ENCODE data around the gene TNP2.
A peak's percentile ranks its signal among the peaks of the same experiment; 100 is the strongest.

The TNP2 gene

DNA sequence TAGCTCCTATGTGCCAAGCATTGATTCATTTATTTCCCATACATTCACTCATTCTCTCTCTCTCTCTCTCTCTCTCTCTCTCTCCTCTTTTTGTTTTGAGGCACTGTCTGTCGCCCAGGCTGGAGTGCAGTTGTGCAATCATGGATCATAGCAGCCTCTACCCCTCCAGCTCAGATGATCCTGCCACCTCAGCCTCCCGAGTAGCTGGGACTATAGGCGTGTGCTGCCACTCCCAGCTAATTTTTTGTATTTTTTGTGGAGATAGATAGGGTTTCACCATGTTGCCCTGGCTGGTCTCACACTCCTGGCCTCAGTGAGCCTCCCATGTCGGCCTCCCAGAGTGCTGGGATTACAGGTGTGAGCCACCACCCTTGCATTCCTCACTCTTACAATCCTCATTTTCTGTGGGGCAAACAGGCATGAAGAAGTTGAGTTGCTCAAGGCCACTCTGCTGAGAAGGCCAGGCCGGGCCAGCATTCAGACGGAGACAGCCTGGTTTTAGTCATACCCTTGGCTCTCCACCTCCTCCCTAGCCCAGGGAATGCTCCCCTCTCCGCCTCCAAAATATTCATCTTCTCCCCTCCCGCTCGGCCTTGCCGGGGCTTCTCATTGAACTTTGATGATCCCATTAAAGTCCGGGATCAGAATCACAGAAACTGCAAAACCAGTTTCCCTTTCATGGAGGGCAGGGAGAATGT is 7.9 kb upstream of the TNP2 start:
- no peak for DNase-seq (ENCODE audit: low read depth)

DNA sequence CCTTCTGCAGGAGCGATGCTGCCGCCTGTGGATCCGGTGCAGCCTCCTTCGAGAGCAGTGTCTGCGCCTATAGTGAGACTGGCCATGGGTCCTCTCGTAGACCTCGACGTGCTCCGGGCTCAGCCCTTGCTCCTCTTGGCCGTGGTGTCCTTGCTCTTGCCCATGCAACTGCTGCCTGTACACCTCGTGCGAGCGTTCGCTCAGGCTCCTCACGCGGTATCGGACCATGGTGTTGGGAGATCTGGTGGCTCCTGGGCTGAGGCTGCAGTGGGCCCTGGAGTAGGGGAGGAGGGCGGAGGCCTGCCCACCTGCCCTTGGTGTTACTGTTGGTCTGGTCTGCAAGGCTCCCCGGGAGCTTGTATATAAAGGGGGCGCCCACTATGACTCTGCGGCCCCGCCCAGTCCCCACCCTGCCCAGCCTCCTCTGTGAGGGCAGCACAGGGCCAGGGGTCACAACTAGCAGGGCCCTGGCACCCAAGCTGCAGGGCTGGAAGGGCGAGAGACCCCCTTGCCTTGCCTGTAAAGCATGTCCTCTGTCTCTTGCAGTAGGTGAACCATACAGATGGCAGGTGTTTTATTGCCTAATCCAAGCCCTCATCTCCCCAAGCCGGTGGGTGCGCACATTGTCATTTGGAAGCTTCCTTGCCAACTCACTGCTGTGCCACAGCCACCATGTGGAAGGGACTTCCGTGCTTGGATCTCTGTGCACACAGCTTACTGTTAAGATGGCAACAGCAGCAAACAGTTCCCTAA is 7.2 kb upstream of the TNP2 start, which contains the start of gene PRM2:
TSS of gene PRM2 (minus strand) at position 338 of the 753 bp plus-strand sequence. CDS start at position 228, 110 bp downstream.
- DNase-seq (ENCODE audit: low read depth), result no peak

DNA sequence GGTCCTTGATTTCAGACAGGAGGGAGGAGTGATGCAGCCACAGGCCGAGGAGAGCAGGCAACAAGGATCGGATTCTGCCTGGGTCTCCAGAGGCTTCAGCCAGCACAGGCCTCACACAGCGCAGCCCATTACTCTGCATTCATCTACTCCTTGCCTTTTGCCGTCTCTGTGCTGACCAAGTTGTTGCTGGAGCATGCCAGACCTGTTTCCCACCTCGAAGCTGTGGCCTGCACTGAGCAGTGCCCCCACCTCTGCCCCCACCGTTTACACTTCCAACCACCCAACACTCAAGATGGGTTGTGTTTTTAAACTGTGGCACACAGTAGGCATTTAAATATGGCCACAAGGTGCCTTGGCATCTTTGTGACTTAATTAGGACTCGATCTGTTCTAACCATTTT is 5.8 kb upstream of the TNP2 start:
- no peak for DNase-seq (ENCODE audit: low read depth)

DNA sequence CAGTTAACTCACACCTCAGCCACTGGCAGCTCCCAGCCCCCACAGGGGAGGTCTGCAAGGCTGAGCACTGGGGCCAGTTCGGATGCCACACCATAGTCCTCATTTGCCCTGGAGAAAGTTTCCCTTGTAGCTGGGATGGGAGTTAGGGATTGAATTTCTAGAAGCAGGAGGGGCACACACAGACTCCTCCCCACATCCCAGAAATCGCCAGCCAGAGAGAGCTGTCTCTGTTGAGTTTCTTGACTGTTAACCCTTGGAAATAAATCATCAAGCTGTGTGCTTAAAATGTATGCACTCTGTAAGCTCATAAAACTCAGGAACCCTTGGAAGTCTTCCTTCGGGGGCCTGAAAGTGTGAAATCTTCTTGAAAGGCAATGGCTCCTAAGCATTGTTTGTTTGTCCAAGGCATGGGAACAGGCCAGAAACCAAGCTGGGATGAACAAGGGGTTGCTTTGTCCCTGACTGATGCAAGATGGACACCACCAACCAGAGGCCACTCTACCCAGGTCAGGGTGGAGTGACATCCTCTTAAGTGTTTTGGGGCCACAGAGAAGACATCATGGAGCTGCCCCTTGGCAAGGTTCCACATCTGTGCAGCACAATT is 4.7 kb upstream of the TNP2 start:
- DNase-seq (ENCODE audit: low read depth), result no peak

GRCh38 chr16:11272921-11273720 is 4.0 kb upstream of the TNP2 start, which contains the start of gene PRM3:
PRM3 (minus strand) TSS chr16:11273629; CDS start chr16:11273595, 34 bp downstream.
- no peak for DNase-seq (ENCODE audit: low read depth)

DNA sequence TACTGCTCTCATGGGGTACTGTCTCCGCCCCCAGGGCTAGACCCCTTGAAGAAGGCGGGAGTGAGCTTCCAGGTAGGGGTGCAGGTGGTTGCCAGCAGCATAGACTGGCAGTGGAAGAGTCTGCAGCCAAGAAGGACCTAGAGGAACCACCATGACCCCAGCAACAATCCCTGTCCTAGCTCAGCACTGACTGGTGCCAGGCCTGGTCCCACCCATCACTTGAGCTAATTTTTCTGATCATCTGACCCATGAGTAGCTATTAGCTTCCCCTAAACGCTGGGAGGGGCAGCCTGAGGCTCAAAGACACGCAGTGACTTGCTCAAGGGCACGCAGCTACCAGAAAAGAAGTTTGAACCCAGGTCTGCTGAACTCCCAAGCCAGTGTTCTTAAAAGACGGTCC is 3.4 kb upstream of the TNP2 start:
- no peak for DNase-seq (ENCODE audit: low read depth)

GRCh38 chr16:11271610-11272009 is 2.5 kb upstream of the TNP2 start:
- DNase-seq (ENCODE audit: low read depth), result no peak

DNA sequence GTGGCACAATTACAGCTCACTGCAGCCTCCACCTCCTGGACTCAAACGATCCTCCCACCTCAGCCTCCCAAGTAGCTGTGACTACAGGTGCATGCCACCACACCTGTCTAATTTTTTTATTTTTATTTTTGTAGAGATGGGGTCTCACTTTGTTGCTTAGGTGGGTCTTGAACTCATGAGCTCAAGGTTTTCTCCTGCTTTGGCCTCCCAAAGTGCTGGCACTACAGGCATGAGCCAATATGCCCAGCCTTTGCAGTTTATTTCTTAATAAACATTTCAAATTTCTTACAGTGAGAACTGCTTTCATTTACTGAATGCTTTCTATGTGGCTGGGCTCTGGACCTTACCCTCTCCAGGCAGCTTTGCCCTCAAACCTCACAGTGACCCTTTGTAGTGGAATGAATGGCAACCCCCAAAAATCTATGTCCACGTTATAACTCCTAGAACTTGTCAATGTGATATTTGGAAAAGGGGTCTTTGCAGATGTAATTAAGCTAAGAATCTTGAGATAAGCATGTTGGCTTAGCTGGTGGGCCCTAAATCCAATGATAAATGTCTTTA is 1.6 kb upstream of the TNP2 start:
- no peak for DNase-seq (ENCODE audit: low read depth)

- DNase-seq (ENCODE audit: low read depth), result no peak
Observed at GRCh38 chr16:11265124-11265523, 4.0 kb downstream of the TNP2 start.

- DNase-seq (ENCODE audit: low read depth), result no peak
Observed at GRCh38 chr16:11264155-11264832, 4.8 kb downstream of the TNP2 start.

- no peak for DNase-seq (ENCODE audit: low read depth)
Observed at GRCh38 chr16:11263737-11264136, 5.4 kb downstream of the TNP2 start.

DNA sequence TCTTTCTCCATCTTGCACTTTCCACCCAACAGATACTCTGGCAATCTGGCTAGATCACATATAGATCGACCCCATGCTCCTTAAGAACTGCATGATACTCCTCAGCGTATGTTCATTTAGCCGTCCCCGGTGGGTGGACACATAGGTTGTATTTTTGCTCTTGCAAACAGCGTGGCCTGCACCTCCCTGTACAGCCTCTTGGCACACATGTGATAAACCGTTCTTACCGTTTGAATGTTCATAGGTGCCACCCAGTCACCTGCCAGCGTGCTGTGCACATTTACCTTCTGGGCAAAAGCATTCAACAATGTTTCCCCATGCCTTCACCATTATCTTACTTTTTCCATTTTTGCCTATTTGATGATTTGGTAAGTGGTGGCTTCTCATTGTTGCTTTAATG is 6.2 kb downstream of the TNP2 start:
- no peak for DNase-seq (ENCODE audit: low read depth)

GRCh38 chr16:11260596-11260966 is 8.5 kb downstream of the TNP2 start:
- DNase-seq (ENCODE audit: low read depth), result no peak

DNA sequence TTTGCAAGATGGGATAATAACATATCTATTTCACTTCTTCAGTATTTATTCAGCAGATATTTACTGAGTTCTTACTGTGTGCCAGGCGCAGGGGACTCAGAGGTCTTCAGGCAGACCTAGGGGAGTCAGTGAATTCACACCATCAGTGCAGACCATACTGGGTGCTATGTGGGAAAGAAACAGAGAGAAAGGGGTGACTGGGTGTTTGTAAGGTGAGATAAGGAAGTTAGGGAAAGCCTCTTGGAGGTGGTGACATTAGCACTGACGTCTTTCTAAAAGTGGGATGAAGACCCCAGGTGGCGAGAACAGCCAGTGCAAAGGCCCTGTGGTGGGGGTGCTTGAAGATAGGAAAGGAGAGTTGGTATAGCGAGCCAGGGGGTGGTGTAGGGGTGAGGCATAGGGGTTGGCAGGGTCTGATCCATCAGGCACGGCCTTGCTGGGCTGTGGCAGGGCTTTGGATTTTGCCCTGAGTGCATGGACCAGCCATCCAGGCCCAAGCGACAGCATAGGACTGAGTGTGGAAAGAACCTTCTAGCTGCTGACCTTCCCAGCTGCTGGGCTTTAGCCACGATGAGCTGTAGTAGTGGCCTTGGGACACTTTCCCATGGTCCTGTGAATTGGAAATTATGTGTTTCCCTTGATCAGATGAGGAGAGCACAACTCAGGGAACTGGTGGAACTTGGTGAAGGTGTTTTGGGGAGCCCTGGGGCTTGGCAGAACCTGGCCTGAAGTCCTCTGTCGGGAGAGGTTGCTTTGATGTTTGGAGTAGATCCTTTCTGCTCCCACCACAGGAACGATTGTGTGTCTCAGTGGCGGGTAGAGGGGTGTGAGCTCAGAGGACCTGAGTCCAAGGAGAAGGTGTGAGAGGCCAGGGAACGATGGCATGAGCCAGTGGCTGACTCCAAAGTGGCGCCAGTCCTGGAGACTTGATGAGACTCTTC is 9.2 kb downstream of the TNP2 start:
- DNase-seq (ENCODE audit: low read depth), result no peak

GRCh38 chr16:11258553-11259492 is 10.3 kb downstream of the TNP2 start:
- no peak for DNase-seq (ENCODE audit: low read depth)

- peak; percentile 35 for DNase-seq (ENCODE audit: low read depth)
Observed at GRCh38 chr16:11257131-11257938, 11.8 kb downstream of the TNP2 start.

- DNase-seq (ENCODE audit: low read depth), result no peak
Observed at GRCh38 chr16:11256661-11257130, 12.4 kb downstream of the TNP2 start.

All from activated T-helper 1 cell treated with Interleukin-2 at 50 U/mL for 16 hours (primary cell).